ENCODE results near the gene NUP153.

NUP153 gene

DNA sequence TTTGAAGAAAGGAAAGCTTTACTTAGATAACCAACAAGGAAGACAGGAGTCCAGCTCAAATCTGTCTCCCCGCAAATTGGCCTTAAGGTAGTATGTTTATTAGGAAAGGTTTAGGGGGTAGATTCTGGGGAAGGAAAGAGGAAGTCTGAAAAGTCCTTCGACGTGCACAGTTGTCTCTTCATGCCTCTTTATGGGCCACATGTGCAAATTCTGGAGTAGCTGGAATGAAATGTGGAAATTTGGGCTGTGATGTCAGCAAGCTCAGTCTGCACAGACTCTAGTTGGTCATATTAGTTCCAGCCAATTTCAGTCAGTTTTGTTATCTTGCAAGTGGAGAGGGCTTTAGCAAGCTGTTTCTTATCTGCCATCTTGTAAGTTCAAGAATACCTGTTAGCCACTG is 50.1 kb downstream of the NUP153 start:
- no peak for DNase-seq (ENCODE audit: low read depth)

DNA sequence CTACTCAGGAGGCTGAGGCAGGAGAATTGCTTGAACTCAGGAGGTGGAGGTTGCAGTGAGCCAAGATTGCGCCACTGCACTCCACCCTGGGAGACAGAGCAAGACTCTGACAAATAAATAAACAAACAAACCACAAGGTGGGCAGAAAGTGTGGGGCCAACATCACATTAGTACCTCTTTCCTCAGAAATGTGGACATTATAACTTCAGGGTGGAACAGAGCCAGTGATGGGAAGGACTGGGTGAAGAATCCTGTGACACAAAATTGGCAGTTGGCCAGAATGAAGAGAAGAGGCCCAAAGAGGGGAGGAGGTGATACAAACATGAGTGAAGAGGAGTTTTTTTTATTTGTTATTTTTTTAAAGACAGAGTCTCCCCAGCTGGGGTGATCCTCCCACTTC is 50.6 kb downstream of the NUP153 start:
- DNase-seq (ENCODE audit: low read depth): no peak

DNA sequence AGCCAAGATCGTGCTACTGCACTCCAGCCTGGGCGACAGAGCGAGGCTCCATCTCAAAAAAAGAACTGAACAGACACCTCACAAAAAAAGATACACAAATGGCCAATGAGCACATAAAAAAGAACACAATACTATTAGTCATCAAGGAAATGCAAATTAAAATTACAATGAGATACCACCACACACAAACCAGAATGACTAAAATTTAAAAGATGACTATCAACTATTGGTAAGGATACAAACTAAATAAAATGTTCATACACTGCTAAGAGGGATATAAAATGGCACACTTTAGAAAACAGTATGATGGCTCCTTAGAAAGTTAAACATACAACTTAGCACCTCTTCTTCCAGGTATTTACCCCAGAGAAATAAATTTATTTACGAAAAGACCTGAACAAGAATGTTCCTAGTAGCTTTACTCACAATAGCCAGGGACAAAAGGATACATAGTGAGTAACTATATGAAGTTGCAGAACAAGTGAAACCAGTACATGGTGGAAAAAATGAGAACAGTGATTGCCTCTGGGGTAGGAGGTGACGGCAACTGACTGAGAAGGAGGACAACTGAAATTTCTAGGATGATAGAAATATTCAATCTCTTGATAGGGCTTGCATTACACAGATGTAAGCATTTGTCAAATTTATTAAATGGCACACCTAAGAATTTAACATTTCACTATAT is 53.4 kb downstream of the NUP153 start:
- DNase-seq (ENCODE audit: low read depth): no peak

DNA sequence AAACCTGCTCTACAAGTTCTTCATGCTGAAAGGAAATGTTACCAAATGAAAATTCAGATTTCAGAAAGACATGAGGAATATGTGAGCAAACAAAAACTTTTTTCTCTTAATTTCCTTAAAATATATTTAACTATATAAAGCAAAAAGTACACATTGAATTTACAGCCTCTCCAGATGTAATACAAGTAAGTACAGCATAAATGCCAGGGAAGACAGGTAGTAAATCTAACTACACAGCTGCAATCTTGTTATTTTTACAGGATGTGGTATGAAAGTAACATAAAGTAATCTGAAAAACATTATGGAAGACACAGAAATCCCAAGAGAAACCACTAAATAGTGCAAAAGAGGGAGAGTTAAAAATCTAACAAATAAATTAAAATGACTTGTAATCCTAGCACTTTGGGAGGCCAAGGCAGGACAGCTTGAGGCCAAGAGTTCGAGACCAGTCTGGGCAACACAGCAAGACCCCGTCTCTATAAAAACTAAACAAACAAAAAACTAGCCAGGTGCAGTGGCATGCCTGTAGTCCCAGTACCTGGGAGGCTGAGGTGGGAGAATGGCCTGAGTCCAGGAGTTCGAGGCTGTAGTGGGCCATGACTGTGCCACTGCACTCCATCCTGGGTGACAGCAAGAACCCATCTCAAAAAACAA is 55.9 kb downstream of the NUP153 start:
- no peak for DNase-seq (ENCODE audit: low read depth)

DNA sequence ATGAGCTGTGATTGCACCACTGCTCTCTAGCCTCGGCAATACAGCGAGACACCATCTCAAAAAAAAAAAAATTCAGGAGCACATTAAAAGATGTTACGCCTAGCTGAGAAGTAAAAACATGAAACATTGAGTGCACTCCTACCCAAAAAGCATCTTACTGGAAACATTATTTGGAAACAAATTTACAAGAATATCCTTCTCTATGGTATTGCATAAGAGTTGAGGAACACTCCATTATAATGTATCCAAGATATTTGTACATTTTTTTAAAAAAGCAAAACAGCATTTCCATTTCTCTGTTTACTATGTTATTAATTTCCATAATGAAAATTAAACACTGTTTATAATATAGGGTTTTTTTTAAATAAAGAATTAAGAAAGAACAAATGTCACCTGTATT is 58.0 kb downstream of the NUP153 start:
- no peak for DNase-seq (ENCODE audit: low read depth)

DNA sequence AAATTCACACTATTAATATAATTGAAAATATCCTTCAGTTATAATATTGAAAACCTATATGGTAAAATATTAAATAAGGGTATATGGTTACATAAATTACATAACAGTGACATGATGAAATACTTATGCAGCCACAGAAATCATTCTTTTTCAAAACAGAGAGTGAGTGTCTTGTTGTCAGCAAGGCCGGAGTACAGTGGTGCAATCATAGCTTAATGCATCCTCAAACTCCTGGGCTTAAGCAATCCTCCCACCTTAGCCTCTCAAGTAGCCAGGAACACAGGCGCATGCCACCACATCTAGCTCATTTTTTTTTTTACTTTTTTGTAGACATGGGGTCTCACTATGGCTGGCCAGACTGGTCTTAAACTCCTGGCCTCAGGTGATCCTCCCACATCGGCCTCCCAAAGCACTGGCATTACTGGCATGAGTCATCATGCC is 66.2 kb downstream of the NUP153 start:
- no peak for DNase-seq (ENCODE audit: low read depth)

DNA sequence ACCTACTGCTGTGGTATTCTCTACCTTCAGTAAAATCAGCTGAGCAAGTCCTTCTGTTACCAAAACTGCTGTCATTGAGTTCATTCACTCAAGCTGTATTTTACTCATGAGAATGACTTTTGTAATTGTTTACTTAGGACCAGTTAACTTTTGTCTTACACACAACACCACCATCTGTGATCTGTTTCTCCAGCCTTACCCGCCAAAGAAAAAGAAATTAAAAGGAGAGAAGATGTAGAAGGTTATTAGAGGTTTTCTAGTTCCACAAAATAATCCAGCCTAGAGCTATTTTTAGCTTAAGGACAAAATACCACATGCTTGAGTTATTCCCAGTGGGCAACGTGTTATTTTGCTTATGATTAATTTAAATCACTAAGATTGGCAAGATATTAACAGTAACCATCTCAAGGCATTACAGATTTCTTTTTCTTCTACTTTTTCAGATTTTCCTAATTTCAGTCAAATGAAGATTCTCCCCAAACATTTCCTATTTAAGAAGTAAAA is 68.5 kb downstream of the NUP153 start:
- DNase-seq (ENCODE audit: low read depth): no peak

DNA sequence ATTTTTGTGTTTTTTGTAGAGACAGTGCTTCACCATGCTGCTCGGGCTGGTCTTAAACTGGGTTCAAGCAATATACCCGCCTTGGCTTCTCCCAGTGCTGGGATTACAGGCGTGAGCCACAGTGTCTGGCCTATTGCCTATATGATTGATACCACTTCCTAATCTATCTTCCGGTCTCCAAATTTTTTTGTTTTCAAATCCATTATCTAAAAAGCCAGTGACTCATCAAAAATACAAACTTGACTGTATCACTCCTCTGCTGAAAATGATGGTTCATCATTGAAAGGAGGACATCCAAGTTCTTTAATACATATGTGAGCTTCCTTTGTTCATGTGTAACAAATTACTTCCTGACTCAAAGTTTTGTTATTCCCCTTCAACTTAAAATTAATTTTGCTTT is 71.2 kb downstream of the NUP153 start:
- DNase-seq (ENCODE audit: low read depth): no peak

DNA sequence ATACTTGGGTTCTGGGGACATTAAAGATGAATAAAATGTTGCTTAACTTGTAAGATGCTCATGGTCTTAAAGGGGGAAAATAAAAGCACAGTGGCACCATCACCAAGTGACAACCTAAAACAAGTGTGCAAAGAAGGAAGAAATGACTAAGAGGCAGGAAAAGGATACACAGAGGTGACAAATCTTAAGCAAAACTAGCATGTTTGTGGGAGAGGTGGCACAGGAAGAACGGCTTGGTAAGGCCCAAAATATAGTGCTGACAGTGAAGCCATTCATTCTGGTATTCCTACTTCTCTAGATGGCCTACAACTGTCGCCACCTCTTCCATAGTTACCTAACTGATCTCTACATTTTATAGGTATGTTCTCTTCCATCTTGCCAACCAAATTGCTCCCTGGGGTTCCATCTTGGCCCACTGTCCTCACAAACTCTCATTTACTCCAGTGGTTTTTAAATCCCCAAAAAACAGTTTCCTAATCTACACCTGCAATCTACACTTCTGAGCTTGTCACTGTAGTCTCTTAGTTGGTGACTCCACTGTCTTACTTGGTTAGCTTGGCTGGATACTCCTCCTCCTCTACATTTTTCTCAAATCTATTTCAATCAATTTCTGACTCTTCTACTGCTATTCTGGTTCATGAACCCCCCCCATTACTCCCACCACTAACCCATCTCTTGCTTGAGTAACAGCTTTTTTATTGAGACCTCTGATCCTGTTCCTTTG is 73.1 kb downstream of the NUP153 start:
- DNase-seq (ENCODE audit: low read depth): peak; percentile 5

DNA sequence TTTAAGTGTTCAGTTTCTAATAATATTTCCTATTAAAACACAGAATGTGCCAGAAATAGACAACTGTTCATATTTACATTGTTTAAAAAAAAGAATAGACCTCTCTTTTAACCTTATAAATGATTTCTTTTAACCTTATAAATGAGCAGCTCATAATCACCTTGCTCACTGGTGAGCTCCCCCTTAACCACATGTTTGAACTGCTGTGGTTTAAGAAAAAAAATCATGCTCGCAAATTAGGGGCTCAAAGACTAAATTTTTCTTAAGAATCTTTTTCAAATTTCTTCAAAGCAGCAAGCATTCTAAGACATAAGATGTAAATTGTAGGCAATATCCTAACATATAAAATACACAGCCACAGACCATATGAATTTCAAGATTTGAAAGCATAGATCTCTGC is 73.8 kb downstream of the NUP153 start:
- DNase-seq (ENCODE audit: low read depth): no peak

DNA sequence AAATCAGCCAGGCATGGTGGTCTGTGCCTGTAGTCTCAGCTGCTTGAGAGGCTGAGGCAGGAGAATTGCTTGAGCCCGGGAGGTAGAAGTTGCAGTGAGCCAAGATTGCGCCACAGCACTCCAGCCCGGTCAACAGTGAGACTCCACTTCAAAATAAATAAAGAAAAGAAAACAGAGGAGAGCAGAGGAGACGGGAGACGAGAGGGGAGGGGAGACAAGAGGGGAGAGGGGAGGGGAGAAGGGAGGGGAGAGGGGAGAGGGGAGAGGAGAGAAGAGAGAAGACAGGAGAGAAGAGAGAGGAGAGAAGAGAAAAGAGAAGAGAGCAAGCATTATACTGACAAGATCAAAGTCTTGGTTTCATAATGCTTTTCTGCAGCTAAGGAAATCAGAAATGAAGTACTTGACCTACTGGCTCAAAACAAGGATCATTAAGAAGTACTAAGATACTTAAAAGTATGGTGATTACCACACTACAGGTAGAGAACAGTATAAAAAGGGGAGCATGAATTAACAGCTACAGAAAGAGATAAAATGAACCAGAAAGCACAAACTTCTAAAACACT is 76.1 kb downstream of the NUP153 start:
- DNase-seq (ENCODE audit: low read depth): no peak

DNA sequence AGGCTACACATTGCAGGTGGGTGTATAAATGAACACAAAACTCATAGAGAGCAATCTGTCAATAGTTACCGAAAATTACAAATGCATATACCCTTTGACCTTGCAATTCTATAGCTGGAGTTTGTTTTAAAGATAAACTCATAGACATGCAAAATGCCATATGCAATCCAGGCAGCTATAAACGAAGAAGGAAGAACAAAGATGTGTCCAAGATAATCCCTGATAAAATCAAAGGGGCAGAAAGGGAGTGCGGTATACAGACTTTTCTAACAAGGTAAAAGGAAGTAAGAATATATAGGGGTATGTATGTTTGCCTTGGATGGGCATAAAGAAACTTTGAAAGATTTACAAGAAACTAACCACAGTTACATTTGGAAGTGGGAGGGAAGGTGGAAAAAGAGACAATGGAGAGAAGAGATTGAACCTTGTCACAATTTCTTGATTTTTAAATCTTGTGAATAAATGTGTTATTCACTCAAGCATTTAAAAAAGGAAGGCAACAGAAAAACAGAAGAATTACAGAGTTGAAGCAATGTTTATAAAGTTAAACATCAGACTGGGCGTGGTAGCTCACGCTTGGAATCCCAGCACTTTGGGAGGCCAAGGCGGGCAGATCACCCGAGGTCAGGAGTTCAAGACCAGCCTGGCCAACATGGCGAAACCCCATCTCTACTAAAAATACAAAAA is 76.8 kb downstream of the NUP153 start:
- no peak for DNase-seq (ENCODE audit: low read depth)

DNA sequence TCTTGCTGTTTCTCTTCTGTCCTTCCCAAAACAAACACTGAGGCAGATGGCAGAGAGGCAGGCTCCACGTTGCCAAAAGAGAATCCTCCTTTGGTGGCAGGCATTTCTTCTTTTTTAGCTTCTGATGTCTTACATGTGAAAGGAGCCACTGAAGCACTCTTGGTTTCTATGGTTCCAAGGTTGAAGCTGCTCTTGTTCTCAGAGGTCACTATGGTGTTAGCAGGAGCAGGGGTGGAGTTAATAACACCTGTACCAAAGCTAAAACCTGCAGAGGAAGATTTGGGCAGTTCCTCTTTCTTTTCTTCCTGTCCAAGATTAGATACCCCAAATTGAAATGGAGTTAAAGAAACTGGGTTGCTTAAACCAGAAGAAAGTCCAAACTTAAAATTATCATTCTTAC is 77.9 kb downstream of the NUP153 start:
- no peak for DNase-seq (ENCODE audit: low read depth)

DNA sequence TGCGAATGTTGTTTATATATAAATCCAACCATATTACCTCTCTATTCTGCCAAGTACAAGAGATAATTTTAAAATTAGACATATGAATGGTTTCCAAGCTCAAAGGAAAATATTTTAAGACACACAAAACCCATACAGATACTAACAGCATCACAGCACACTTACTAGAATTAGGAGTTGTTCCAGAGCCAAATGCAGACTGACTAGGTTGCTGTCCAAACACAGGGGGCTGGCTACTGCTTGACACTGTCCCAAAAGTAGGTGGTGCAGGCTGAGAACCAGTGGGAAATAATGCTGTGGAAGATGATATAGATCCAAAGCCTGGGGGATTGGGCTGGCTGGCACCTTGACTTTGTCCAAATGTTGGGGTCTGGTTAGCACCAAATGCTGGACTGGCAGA is 82.3 kb downstream of the NUP153 start:
- DNase-seq (ENCODE audit: low read depth): no peak

DNA sequence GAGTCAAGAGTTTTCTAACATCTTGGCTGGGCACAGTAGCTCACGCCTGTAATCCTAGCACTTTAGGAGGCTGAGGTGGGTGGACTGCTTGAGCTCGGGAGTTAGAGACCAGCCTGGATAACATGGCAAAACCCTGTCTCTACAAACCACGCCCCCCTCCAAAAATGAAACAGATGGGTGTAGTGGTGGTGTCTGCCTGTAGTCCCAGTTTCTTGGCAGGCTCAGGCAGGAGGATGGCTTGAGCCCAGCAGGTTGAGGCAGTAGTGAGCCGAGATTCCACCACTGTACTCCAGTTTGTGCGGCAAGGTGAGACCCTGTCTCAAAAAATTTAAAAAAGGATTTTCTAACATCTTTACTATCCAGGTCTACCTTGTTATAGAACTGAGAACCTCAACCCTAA is 84.6 kb downstream of the NUP153 start:
- DNase-seq (ENCODE audit: low read depth): no peak

DNA sequence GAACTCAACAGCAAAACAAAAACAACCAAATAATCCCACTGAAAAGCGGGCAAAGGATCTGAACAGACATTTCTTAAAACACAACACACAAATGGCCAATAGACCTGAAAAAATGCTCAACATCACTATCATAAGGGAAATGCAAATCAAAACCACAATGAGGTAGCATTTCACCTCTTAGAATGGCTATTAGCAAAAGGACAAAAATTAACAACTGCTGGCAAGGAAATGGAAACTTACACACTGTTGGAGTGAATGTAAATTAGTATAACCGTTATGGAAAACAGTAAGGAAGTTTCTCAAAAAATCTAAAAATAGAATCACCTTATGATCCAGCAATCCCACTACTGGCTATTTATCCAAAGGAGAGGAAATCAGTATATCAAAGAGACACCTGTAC is 85.7 kb downstream of the NUP153 start:
- no peak for DNase-seq (ENCODE audit: low read depth)

DNA sequence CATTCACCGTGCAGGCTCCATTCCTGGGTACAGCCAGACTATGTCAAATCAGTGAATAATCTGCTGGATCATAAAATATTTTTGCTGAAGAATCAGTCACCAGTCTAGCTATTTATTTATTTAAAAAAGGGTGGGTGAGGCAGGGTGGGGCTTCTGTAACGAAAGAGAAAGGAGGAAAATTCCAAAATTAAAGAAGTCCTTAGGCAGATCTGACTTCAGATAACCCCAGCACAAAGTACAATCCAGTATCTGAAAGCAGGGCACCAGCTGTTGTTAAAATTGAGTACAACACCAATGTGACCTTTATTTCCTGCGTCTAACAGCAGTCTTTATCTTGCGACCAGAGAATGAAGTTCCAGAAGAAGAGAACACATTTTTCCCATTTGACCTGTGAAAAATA is 90.9 kb downstream of the NUP153 start:
- DNase-seq (ENCODE audit: low read depth): no peak

DNA sequence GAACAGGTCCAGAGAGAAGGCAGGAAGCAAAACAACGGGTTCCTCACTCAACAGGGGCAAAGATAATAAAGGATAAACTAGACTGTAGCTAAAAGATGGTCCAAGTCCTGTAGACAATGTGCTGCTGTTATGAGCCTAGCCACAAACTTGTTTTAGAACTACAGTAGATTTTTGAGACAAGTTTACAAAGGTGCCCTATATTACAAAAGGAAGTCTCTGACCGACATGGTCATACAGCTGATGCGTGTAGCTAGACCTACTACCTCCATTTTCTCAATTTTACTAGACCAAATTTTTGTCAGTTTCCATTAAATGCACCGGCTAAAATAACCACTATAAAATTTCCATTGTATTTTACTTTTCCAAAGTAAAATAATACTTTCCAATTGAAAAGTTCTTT is 94.7 kb downstream of the NUP153 start:
- DNase-seq (ENCODE audit: low read depth): no peak

DNA sequence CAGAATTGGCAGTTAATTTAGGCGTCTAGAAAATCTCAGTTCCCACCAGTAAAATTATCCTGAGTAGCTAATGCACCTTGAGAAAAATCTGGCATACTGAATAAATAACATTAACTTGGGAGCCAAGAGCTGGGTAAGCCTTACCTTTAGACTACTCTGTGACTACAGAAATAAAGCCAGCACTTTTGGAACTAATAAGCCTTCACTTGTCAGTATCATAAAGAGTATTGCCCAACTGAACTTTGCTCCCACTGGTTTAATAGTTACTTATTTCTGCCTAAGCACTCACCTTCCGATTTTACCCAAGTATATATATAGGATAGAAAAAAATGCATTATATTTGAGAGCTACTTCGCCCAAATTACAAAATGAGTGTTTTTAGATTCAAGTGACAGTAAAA is 95.9 kb downstream of the NUP153 start:
- no peak for DNase-seq (ENCODE audit: low read depth)

DNA sequence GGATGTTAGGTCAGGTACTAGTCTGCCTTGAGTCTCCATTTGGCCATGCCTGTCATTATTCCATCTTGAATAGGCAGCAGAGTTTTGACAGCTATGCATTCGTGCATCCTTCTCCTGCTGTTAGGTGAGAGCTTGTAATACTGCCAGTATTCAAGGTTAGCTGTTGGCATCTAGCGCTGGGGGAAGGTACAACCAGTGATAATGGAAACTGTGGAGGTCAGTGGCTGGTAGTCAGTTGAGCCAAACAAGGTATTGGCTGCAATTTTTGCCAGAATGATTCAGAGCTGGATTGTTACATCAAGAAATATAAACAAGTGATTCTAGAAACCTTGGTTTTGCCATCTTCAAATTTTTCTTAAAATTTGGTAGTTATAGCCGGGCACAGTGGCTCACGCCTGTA is 100.1 kb downstream of the NUP153 start:
- no peak for DNase-seq (ENCODE audit: low read depth)

DNA sequence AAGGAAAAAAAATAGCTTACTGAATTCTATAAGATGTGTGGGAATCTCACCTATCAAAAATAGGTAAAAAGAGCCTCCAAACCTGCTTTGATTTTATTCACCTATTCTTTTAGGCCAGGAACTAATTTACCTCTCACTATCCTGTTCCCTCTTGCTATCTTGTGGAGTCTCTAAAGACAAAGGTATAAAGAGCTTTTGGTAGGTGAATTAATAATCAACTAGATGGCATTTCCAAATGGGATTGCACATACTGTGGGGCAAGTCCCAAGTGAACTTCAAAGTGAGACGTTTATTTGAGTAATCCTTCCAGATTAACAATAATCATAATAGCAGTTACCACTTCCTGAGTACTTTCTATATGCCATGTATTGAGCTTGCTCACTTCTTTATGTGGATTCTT is 103.8 kb downstream of the NUP153 start:
- DNase-seq (ENCODE audit: low read depth): no peak

DNA sequence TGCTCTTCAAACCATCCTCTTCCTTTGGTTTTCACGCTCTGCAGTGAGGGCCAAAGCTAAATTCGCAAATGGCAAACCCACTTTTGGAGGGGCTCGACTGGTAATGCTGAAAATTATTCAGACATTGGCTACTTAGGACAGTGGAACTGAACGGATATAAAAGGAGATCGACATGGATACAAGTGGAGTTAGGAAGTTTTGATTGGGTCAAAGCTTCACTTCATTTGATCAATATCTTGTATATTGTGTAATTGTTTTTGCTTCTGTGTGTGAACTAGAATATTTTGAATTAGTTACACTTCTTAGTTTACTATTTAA is 105.4 kb downstream of the NUP153 start:
- DNase-seq (ENCODE audit: low read depth): no peak

Data from activated gamma-delta T cell treated with anti-CD3 and anti-CD28 coated beads, Interleukin-2, amount 50 U/mL, for 16 hours (primary cell).